AG09309 (cell line): ENCODE measurements around the gene SPAG6.

Experiments used
- DNase-seq: peaks from one replicate; pipeline ENCODE4 v3.0.0-alpha.2; 2010; ENCODE audit warnings: low read depth
- H3K4me3 ChIP-seq: 2 replicates; pipeline ENCODE4 v1.5.1; 2011; ENCODE audit warnings: mild to moderate bottlenecking, low read depth, low read length, moderate library complexity; ENCODE audit not compliant: control insufficient read depth
- CTCF ChIP-seq: IDR thresholded peaks from 2 replicates; pipeline ENCODE4 v1.5.1; 2011; ENCODE audit warnings: mild to moderate bottlenecking, low read depth, low read length, inconsistent platforms; ENCODE audit not compliant: insufficient read depth, control insufficient read depth; ENCODE audit errors: missing control alignments

SPAG6 gene

GRCh38 chr10:22318772-22319171 is 26.5 kb upstream of the SPAG6 start:
- no peak for TF ChIP-seq CTCF
- no peak for DNase-seq
- H3K4me3 ChIP-seq, result no peak overlapping the region

GRCh38 chr10:22319547-22319979 is 25.7 kb upstream of the SPAG6 start:
- no peak overlapping the region for H3K4me3 ChIP-seq
- no peak for DNase-seq

GRCh38 chr10:22319980-22320558 is 25.2 kb upstream of the SPAG6 start:
- DNase-seq, result no peak
- TF ChIP-seq CTCF, result no peak
- H3K4me3 ChIP-seq, result peak overlapping the region; percentile 36

More at GRCh38 chr10:22319547-22319979, 25.7 kb upstream of the SPAG6 start:
- TF ChIP-seq CTCF, result no peak

GRCh38 chr10:22320591-22321155 is 24.6 kb upstream of the SPAG6 start, which contains the start of gene BMI1:
Gene BMI1, plus strand, starts transcription at chr10:22321099. Its CDS starts 5,351 bp downstream, at chr10:22326450.
- TF ChIP-seq CTCF, result no peak
- DNase-seq, result no peak
- H3K4me3 ChIP-seq, result peak within 1 kb of the TSS; percentile 77

GRCh38 chr10:22321156-22321923 is 24.0 kb upstream of the SPAG6 start:
- H3K4me3 ChIP-seq, result peak overlapping the region; percentile 75
- no peak for TF ChIP-seq CTCF
- no peak for DNase-seq

GRCh38 chr10:22321924-22322640 is 23.2 kb upstream of the SPAG6 start:
- TF ChIP-seq CTCF, result no peak
- peak overlapping the region; percentile 77 for H3K4me3 ChIP-seq
- no peak for DNase-seq
